PFSK-1 (cell line): ENCODE results near the gene TAGLN.

Source experiments
- POLR2AphosphoS5 ChIP-seq: IDR thresholded peaks from 2 replicates; pipeline ENCODE4 v1.6.1; 2012; ENCODE audit warnings: low read depth, mild to moderate bottlenecking, control low read depth, low read length, moderate library complexity
- REST ChIP-seq, 2 experiments: IDR thresholded peaks; 2 replicates each; pipeline versions ENCODE4 v1.6.1 to v1.8.0; 2011 to 2012; ENCODE audit warnings: low read depth in 2 of 2, low read length in 2 of 2, control low read depth in 1 of 2, inconsistent platforms in 1 of 2, mild to moderate bottlenecking in 1 of 2, moderate library complexity in 1 of 2; ENCODE audit not compliant: insufficient read depth in 1 of 2
- SIN3A ChIP-seq: IDR thresholded peaks from 2 replicates; pipeline ENCODE4 v1.6.1; 2012; ENCODE audit warnings: mild to moderate bottlenecking, low read length, moderate library complexity, borderline replicate concordance; ENCODE audit not compliant: insufficient read depth
- TAF1 ChIP-seq: IDR thresholded peaks from 2 replicates; pipeline ENCODE4 v1.6.1; 2012; ENCODE audit warnings: low read length, control low read depth, borderline replicate concordance; ENCODE audit not compliant: insufficient read depth

DNA sequence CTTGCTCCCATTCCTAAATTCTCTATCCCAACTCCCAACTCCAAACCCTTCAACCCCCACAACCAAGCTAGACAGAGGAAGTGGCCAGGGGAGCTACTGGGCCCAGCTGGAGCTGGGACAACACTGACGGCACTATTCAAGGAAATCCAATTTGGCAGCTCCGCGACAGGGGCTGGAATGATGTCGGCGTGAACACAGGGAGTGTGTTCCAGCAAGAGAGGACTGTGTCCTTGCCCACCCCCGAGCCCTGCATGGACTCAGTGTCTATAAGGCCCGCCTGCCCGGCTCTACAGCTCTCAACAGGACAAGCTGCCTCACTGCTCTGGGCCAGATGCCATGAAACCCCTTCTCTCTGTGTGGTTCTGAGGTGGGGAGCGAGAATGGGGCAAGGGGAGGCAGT is 21.4 kb downstream of the TAGLN start:
- TF ChIP-seq SIN3A (no peak), TAF1 (no peak), POLR2AphosphoS5 (no peak), REST (IDR thresholded peaks at IDR 0.05; ENCODE audit: insufficient read depth in 1 of 2, low read depth in 2 of 2, low read length in 2 of 2) (no peak)
